ENCODE data around the gene PML. TPM values are rescaled to one million over a fixed set of nuclear protein-coding genes. Genes with fewer than 3 reads are reported as not detected.

PML gene
- total RNA-seq, 1 donor from 2014 or later = 78.9 TPM

GRCh38 chr15:74010929-74011540 is 16.5 kb downstream of the PML start:
- H3K4me3 ChIP-seq (ENCODE audit: low read depth, low read length) = no peak overlapping the region
- peak; percentile 61 for DNase-seq (ENCODE audit: low read depth)
- no peak for TF ChIP-seq CTCF (conservative IDR thresholded peaks at IDR 0.05; ENCODE audit: low read depth, low read length)

GRCh38 chr15:74011610-74012009 is 17.1 kb downstream of the PML start:
- no peak overlapping the region for H3K4me3 ChIP-seq (ENCODE audit: low read depth, low read length)
- TF ChIP-seq CTCF (conservative IDR thresholded peaks at IDR 0.05; ENCODE audit: low read depth, low read length) = no peak
- DNase-seq (ENCODE audit: low read depth) = no peak

GRCh38 chr15:74013374-74013894 is 18.9 kb downstream of the PML start:
- DNase-seq (ENCODE audit: low read depth) = no peak
- no peak for TF ChIP-seq CTCF (conservative IDR thresholded peaks at IDR 0.05; ENCODE audit: low read depth, low read length)

GRCh38 chr15:74019734-74020133 is 25.2 kb downstream of the PML start:
- no peak for TF ChIP-seq CTCF (conservative IDR thresholded peaks at IDR 0.05; ENCODE audit: low read depth, low read length)
- no peak overlapping the region for H3K4me3 ChIP-seq (ENCODE audit: low read depth, low read length)
- no peak for DNase-seq (ENCODE audit: low read depth)

More at GRCh38 chr15:74013374-74013894, 18.9 kb downstream of the PML start:
- no peak overlapping the region for H3K4me3 ChIP-seq (ENCODE audit: low read depth, low read length)

- no peak for DNase-seq (ENCODE audit: low read depth)
- no peak for TF ChIP-seq CTCF (conservative IDR thresholded peaks at IDR 0.05; ENCODE audit: low read depth, low read length)
- H3K4me3 ChIP-seq (ENCODE audit: low read depth, low read length) = no peak overlapping the region
Measured at GRCh38 chr15:74022706-74023470, 28.4 kb downstream of the PML start.

GRCh38 chr15:74024687-74025086 is 30.2 kb downstream of the PML start:
- no peak for TF ChIP-seq CTCF (conservative IDR thresholded peaks at IDR 0.05; ENCODE audit: low read depth, low read length)
- DNase-seq (ENCODE audit: low read depth) = no peak
- H3K4me3 ChIP-seq (ENCODE audit: low read depth, low read length) = no peak overlapping the region

Data from epithelial cell of proximal tubule (primary cell).